ENCODE measurements around the gene MTUS2. TPM values are rescaled to one million over a fixed set of nuclear protein-coding genes. Genes with fewer than 3 reads are reported as not detected.

Gene MTUS2
- total RNA-seq, 1 donor, result not detected

GRCh38 chr13:29498426-29499040 is 678.4 kb downstream of the MTUS2 start:
- DNase-seq (ENCODE audit: low read depth in 2 of 3, low spot score in 2 of 3), result no peak

GRCh38 chr13:29499506-29500165 is 679.5 kb downstream of the MTUS2 start:
- no peak for DNase-seq (ENCODE audit: low read depth in 2 of 3, low spot score in 2 of 3)

GRCh38 chr13:29500386-29500785 is 680.2 kb downstream of the MTUS2 start:
- no peak for DNase-seq (ENCODE audit: low read depth in 2 of 3, low spot score in 2 of 3)

- DNase-seq (ENCODE audit: low read depth in 2 of 3, low spot score in 2 of 3), result no peak
Observed at GRCh38 chr13:29501674-29502073, 681.5 kb downstream of the MTUS2 start.

GRCh38 chr13:29502391-29503008 is 682.4 kb downstream of the MTUS2 start:
- DNase-seq (ENCODE audit: low read depth in 2 of 3, low spot score in 2 of 3), result no peak

- peak in 2 of 3 donors; percentile 6 for DNase-seq (ENCODE audit: low read depth in 2 of 3, low spot score in 2 of 3)
Observed at GRCh38 chr13:29503041-29503837, 683.1 kb downstream of the MTUS2 start.

- DNase-seq (ENCODE audit: low read depth in 2 of 3, low spot score in 2 of 3), result no peak
Observed at GRCh38 chr13:29504691-29505090, 684.6 kb downstream of the MTUS2 start.

- DNase-seq (ENCODE audit: low read depth in 2 of 3, low spot score in 2 of 3), result no peak
Observed at GRCh38 chr13:29505511-29505910, 685.4 kb downstream of the MTUS2 start.

GRCh38 chr13:29505950-29506349 is 685.8 kb downstream of the MTUS2 start:
- no peak for DNase-seq (ENCODE audit: low read depth in 2 of 3, low spot score in 2 of 3)

GRCh38 chr13:29507356-29507755 is 687.2 kb downstream of the MTUS2 start:
- no peak for DNase-seq (ENCODE audit: low read depth in 2 of 3, low spot score in 2 of 3)

- peak; percentile 52 to 73 (median 54) for DNase-seq (ENCODE audit: low read depth in 2 of 3, low spot score in 2 of 3)
Observed at GRCh38 chr13:29508130-29508875, 688.2 kb downstream of the MTUS2 start.

GRCh38 chr13:29508876-29509252 is 688.7 kb downstream of the MTUS2 start:
- no peak for DNase-seq (ENCODE audit: low read depth in 2 of 3, low spot score in 2 of 3)

- DNase-seq (ENCODE audit: low read depth in 2 of 3, low spot score in 2 of 3), result no peak
Observed at GRCh38 chr13:29509999-29510589, 690.0 kb downstream of the MTUS2 start.

- DNase-seq (ENCODE audit: low read depth in 2 of 3, low spot score in 2 of 3), result no peak
Observed at GRCh38 chr13:29510651-29511084, 690.5 kb downstream of the MTUS2 start.

- DNase-seq (ENCODE audit: low read depth in 2 of 3, low spot score in 2 of 3), result no peak
Observed at GRCh38 chr13:29511106-29511796, 691.1 kb downstream of the MTUS2 start.

- no peak for DNase-seq (ENCODE audit: low read depth in 2 of 3, low spot score in 2 of 3)
Observed at GRCh38 chr13:29511980-29512379, 691.8 kb downstream of the MTUS2 start.

GRCh38 chr13:29513002-29513980 is 693.2 kb downstream of the MTUS2 start:
- no peak for DNase-seq (ENCODE audit: low read depth in 2 of 3, low spot score in 2 of 3)

- no peak for DNase-seq (ENCODE audit: low read depth in 2 of 3, low spot score in 2 of 3)
Observed at GRCh38 chr13:29513981-29514719, 694.0 kb downstream of the MTUS2 start.

All from hematopoietic multipotent progenitor cell (in vitro differentiated cells).